CD4-positive, alpha-beta memory T cell (primary cell): ENCODE data around the gene COL4A1. TPM values are rescaled to one million over a fixed set of nuclear protein-coding genes. Genes with fewer than 3 reads are reported as not detected.
"Not testable (repeated sequence)": the region's sequence is repeated elsewhere in the genome, so short reads cannot be mapped to it uniquely, and the experiment has no call there.

Source experiments
- CTCF ChIA-PET: fragments of 350-600 bp; sonication (Branson Sonifier 250); formaldehyde crosslinking; loops from one replicate; lab custom pipeline; 2021; ENCODE audit warnings: inconsistent platforms; ENCODE audit not compliant: partially characterized antibody; lab: Charles Lee
- POLR2A ChIA-PET: fragments of 350-600 bp; sonication (Branson Sonifier 250); formaldehyde crosslinking; loops from one replicate; lab custom pipeline; 2021; ENCODE audit not compliant: partially characterized antibody; lab: Charles Lee
- DNase-seq, 5 donors: peaks; one replicate each; pipeline versions ENCODE4 v3.0.0 to v3.0.0-alpha.2; 2020 to 2022; ENCODE audit warnings: mixed read lengths in 1 of 5
- H3K27ac ChIP-seq: one replicate; pipeline ENCODE4 v1.7.0; 2013; ENCODE audit warnings: low read depth, low read length
- H3K27me3 ChIP-seq: 2 replicates; pipeline ENCODE4 v1.7.0; 2013; ENCODE audit warnings: mild to moderate bottlenecking, low read length, moderate library complexity; ENCODE audit not compliant: insufficient read depth
- H3K36me3 ChIP-seq: 2 replicates; pipeline ENCODE4 v1.7.0; 2013; ENCODE audit warnings: mild to moderate bottlenecking, low read length, moderate library complexity; ENCODE audit not compliant: insufficient read depth
- H3K4me1 ChIP-seq: 2 replicates; pipeline ENCODE4 v1.7.0; 2013; ENCODE audit warnings: mild to moderate bottlenecking, low read length, moderate library complexity; ENCODE audit not compliant: insufficient read depth
- H3K4me3 ChIP-seq, 2 donors: one replicate each; pipeline ENCODE4 v1.7.0; 2013; ENCODE audit warnings: low read length in 2 of 2, mild to moderate bottlenecking in 1 of 2
- H3K9me3 ChIP-seq, 2 donors: one replicate each; pipeline ENCODE4 v1.7.0; 2013; ENCODE audit warnings: low read length in 2 of 2, control low read depth in 1 of 2; ENCODE audit not compliant: control insufficient read depth in 1 of 2
- H3K27ac Mint-ChIP-seq, 7 donors: one replicate each; pipeline ENCODE4 v1.8.0; 2020 to 2021; ENCODE audit warnings: mixed read lengths in 7 of 7, mild to moderate bottlenecking in 6 of 7, inconsistent platforms in 3 of 7, moderate library complexity in 3 of 7
- H3K27me3 Mint-ChIP-seq, 2 donors: one replicate each; pipeline ENCODE4 v1.8.0; 2020 to 2021; ENCODE audit warnings: mixed read lengths in 2 of 2
- H3K36me3 Mint-ChIP-seq, 2 donors: one replicate each; pipeline ENCODE4 v1.8.0; 2020 to 2021; ENCODE audit warnings: mixed read lengths in 2 of 2, inconsistent platforms in 1 of 2, mild to moderate bottlenecking in 1 of 2
- H3K4me1 Mint-ChIP-seq, 4 donors: one replicate each; pipeline ENCODE4 v1.8.0; 2020 to 2021; ENCODE audit warnings: mixed read lengths in 4 of 4, mild to moderate bottlenecking in 1 of 4
- H3K4me3 Mint-ChIP-seq, 8 donors: one replicate each; pipeline ENCODE4 v1.8.0; 2020 to 2021; ENCODE audit warnings: mixed read lengths in 8 of 8, mild to moderate bottlenecking in 7 of 8, moderate library complexity in 6 of 8, inconsistent platforms in 3 of 8
- H3K9me3 Mint-ChIP-seq, 8 donors: one replicate each; pipeline ENCODE4 v1.8.0; 2020 to 2021; ENCODE audit warnings: mixed read lengths in 8 of 8, mild to moderate bottlenecking in 5 of 8, inconsistent platforms in 3 of 8, moderate library complexity in 1 of 8
- intact Hi-C: fragments of 100-400 bp; cut with micrococcal nuclease; formaldehyde crosslinking; loops from one replicate; pipeline ENCODE4 v1.15.1; 2023
- polyA plus RNA-seq, 2 donors: library from polyadenylated mRNA; unstranded; fragments of 300-500 nt; fragmentation: Illumina TruSeq; gene quantifications; one replicate each; pipeline ENCODE4 v1.2.3, GENCODE V29; 2021
- total RNA-seq, 2 experiments: library from RNA; stranded (reverse); gene quantifications; one replicate each; pipeline ENCODE4 v1.2.3, GENCODE V29; 2021

The COL4A1 gene
- total and polyA plus RNA-seq, 4 experiments from 2014 or later: not detected

DNA sequence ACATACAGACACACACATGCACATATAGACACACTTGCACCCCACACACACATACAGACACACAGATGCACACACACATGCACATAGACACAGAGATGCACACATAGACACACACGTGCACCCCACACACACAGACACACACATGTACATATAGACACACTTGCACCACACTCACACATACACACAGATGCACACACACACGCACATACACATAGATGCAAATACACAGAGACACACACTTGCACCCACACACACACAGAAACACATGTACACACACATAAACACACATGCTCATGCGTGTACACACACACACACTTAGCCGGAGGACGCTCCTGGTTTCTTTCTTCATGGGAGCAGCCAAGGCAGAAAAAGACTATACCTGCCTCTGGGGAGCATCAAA lies 10.1 kb upstream of the COL4A1 start:
- Histone ChIP-seq H3K27me3 (no peaks in the 10 kb centered on the region), H3K9me3 (no peaks in the 10 kb centered on the region), H3K36me3 (no peaks in the 10 kb centered on the region), H3K4me1 (no peaks in the 10 kb centered on the region), H3K27ac (no peak overlapping the region), H3K4me3 (no peak overlapping the region)
- Mint-ChIP-seq H3K4me3 (no peak overlapping the region), H3K4me1 (peaks cover 0 to 5% (median 4%) of the 10 kb centered on the region in 4 donors), H3K27ac (no peak overlapping the region), H3K27me3 (peaks cover 16 to 27% of the 10 kb centered on the region in 2 donors), H3K9me3 (peaks cover 0 to 2% (median 0%) of the 10 kb centered on the region in 8 donors), H3K36me3 (no peaks in the 10 kb centered on the region)
- ChIA-PET CTCF (no interaction called here), POLR2A (no interaction called here)
- intact Hi-C loops: no loop called here
- DNase-seq: no peak

DNA sequence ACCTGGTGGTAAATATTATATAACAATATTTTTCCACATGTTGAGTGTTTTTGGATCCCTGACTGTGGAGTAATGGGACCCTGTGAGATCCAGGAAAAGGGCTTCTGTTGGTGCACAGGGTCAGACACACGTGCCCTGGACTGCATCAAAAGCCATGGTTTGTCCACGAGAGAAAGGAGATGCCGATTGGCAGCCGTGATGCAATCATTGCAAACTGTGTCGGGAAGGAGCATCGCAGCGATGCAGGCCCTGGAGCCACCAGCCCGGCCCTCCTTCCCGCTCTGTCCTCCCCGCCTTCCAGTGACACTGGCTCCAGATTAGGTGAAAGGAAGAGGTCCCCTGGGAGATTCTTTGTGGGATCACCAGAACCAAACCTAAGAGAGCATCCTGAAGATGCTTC lies 9.2 kb upstream of the COL4A1 start:
- Histone ChIP-seq H3K4me3 (no peak overlapping the region), H3K27me3 (no peaks in the 10 kb centered on the region), H3K27ac (no peak overlapping the region), H3K4me1 (no peaks in the 10 kb centered on the region), H3K9me3 (no peaks in the 10 kb centered on the region), H3K36me3 (no peaks in the 10 kb centered on the region)
- Mint-ChIP-seq H3K36me3 (no peaks in the 10 kb centered on the region), H3K4me3 (no peak overlapping the region), H3K27ac (no peak overlapping the region), H3K9me3 (peaks cover 0 to 2% (median 0%) of the 10 kb centered on the region in 8 donors), H3K27me3 (peaks cover 16 to 21% of the 10 kb centered on the region in 2 donors), H3K4me1 (peaks cover 0 to 5% (median 4%) of the 10 kb centered on the region in 4 donors)
- intact Hi-C loops: no loop called here
- POLR2A ChIA-PET: no interaction called here
- CTCF ChIA-PET: no interaction called here
- DNase-seq: no peak

DNA sequence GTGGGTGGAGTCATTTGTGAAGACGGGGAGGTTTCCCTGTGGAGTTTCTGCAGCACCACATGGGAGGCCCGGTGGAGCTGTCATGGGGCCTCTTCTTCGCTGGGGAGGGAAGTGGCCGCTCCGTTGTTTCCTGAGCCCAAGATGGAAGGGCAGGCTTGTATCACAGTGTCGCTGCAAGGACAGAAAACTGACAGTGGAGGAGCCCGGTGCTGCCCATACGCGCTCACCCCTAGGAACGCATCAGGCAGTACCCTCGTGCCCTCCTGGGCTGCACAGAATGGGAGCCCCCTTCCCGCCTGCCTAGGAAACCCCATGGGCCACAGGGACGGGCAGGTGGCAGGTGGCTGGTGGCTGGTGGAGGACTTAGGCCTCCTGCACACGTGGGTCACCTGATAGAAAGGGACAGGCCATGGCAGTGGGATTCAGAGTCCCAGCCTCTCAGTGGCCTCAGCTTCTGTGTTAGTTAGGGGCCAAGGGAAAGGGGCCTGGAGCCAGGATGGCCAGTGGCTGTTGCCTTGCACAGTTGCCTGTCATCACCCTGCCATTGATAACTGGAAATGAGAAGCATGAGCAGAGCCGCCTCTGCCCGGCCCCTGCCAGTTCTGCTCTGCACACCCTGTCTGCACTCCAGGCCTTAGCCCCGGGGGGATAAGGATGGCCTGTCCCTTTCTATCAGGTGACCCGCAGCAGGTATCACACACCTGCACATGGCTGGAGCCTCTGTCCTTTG lies 7.7 kb upstream of the COL4A1 start:
- CTCF ChIA-PET: no interaction called here
- Mint-ChIP-seq H3K36me3 (no peaks in the 10 kb centered on the region), H3K27ac (no peak overlapping the region), H3K4me1 (peaks cover 0 to 2% (median 2%) of the 10 kb centered on the region in 4 donors), H3K9me3 (peaks cover 0 to 2% (median 0%) of the 10 kb centered on the region in 8 donors), H3K4me3 (no peak overlapping the region), H3K27me3 (peaks cover 22 to 28% of the 10 kb centered on the region in 2 donors)
- no peak overlapping the region for H3K4me3 ChIP-seq
- H3K9me3 ChIP-seq: no peaks in the 10 kb centered on the region
- H3K27ac ChIP-seq: no peak overlapping the region
- no peak for DNase-seq
- H3K4me1 ChIP-seq: no peaks in the 10 kb centered on the region
- intact Hi-C loops: no loop called here
- POLR2A ChIA-PET: no interaction called here
- no peaks in the 10 kb centered on the region for H3K27me3 ChIP-seq
- no peaks in the 10 kb centered on the region for H3K36me3 ChIP-seq

DNA sequence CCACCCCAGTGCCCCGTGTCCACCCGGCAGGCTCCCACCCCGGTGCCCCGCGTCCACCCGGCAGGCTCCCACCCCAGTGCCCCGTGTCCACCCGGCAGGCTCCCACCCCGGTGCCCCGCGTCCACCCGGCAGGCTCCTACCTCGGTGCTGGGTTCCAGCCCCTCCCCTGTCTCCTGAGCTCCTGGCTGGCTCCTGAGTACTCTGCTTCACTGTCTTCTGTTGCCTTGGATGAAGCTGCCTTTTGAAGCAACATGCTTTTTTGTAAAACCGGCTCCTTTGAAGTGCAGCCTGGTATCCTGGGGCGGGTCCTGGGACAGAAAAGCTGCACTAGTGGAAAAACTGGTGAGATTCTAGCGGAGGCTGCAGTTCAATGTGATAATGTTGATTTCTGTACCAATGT lies 6.8 kb upstream of the COL4A1 start:
- H3K4me3 Mint-ChIP-seq, H3K4me1 Mint-ChIP-seq, H3K27me3 ChIP-seq, H3K36me3 Mint-ChIP-seq, H3K27ac Mint-ChIP-seq, DNase-seq, H3K4me1 ChIP-seq, H3K36me3 ChIP-seq, H3K27ac ChIP-seq, H3K4me3 ChIP-seq, CTCF ChIA-PET, intact Hi-C loops, H3K9me3 Mint-ChIP-seq, POLR2A ChIA-PET, H3K9me3 ChIP-seq: not testable (repeated sequence)
- H3K27me3 Mint-ChIP-seq: peaks cover 23 to 31% of the 10 kb centered on the region in 2 donors

DNA sequence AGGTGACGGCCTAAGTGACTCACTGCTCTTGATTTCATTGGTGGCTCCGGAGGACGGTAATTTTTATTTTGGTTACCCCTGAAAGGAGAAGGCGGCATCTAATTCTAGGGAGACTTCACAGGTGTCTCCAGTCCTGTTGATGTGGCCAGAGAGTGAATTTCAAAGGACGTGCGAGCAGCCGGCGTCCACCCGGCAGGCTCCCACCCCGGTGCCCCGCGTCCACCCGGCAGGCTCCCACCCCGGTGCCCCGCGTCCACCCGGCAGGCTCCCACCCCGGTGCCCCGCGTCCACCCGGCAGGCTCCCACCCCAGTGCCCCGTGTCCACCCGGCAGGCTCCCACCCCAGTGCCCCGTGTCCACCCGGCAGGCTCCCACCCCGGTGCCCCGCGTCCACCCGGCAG lies 6.3 kb upstream of the COL4A1 start:
- H3K36me3 Mint-ChIP-seq, DNase-seq, H3K4me1 Mint-ChIP-seq, H3K9me3 Mint-ChIP-seq, CTCF ChIA-PET, H3K36me3 ChIP-seq, intact Hi-C loops, H3K9me3 ChIP-seq, H3K27ac ChIP-seq, H3K4me3 Mint-ChIP-seq, H3K4me3 ChIP-seq, POLR2A ChIA-PET, H3K27ac Mint-ChIP-seq, H3K4me1 ChIP-seq, H3K27me3 ChIP-seq: not testable (repeated sequence)
- peaks cover 28 to 34% of the 10 kb centered on the region in 2 donors for H3K27me3 Mint-ChIP-seq

DNA sequence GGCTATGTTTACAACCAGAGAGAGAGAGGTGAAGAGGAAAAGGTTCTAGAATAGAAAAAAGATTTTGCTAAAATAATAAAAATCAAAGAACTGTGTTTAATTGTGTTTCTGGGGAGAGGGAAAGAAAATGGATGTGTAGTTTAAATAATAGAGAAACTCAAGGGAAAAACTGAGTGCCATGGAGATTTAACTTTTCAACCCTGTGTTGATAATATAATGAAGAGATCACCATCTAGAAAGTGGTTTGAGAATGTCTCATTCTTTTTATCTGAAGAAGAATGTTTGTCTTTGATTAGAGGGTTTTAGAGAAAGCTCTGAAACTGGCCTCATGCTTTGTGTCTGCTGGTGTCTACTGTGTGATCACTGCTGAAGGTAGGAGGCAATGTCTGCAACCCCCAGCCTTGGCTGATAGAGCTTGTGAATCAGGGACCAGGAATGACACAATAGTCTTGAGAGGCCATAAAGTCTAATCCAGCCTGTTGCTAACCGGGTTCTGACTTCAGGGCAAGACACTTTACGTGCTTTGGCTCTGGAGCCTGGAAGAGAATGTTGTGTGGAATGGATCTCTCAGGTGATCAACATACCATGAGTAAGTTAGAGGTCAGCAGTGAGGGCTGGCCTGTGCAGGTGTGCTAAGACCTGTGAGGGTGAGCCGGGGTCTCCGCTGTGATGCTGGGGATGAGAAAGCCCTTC lies 5.5 kb upstream of the COL4A1 start:
- peaks cover 0 to 6% (median 2%) of the 10 kb centered on the region in 4 donors for H3K4me1 Mint-ChIP-seq
- H3K4me3 Mint-ChIP-seq: no peak overlapping the region
- no peak overlapping the region for H3K27ac ChIP-seq
- peaks cover 4% of the 10 kb centered on the region for H3K27me3 ChIP-seq
- no peak overlapping the region for H3K27ac Mint-ChIP-seq
- no peaks in the 10 kb centered on the region for H3K9me3 ChIP-seq
- no peak overlapping the region for H3K4me3 ChIP-seq
- ChIA-PET CTCF (no interaction called here), POLR2A (no interaction called here)
- no peaks in the 10 kb centered on the region for H3K36me3 ChIP-seq
- peaks cover 33 to 37% of the 10 kb centered on the region in 2 donors for H3K27me3 Mint-ChIP-seq
- DNase-seq: no peak
- H3K9me3 Mint-ChIP-seq: peaks cover 0 to 2% (median 0%) of the 10 kb centered on the region in 8 donors
- intact Hi-C loops: no loop called here
- H3K4me1 ChIP-seq: no peaks in the 10 kb centered on the region
- no peaks in the 10 kb centered on the region for H3K36me3 Mint-ChIP-seq

DNA sequence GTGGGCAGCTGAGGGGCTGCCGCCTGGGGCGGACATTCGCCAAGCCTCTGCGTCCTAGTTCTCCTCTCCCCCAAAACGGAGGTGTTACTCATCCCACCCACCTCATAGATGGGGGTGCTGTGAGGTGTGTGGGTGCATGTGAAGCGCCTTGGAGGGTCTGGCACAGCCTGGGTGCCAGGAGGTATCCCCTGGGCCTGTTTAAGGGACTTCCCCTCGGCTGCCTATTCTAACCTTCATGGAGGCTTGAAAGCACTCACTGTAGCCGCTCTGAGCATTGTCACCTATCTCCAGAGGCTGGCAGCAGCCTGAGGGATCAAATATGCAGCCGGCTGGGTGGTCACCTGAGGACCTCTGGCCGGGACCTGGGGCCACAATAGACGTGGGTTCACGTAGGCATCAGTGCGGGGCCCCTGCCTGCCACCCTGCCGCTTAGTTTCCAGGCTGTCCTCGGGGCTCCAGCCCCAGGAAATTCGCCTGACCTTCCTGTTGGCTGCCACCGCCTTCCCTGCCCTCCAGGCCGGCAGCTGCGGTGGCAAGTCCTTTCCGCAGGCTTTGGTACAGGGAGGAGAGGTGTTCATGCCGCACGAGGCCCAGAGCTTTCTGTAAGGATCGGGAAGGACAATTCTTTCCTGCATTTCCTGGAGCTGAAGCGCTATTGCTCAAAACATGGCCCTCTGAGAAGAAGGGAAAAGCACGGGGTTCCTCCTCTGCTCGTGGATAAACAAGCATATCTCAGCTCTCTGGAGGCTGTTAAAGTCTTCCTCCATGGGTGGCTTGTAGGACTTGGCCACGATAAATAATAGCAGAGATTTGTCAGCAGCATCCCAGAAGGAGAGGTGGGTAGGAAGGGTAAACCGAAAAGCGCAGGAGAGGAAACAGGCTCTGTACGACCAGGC lies 4.7 kb upstream of the COL4A1 start:
- Histone ChIP-seq H3K27me3 (peaks cover 4% of the 10 kb centered on the region), H3K4me1 (no peaks in the 10 kb centered on the region), H3K27ac (no peak overlapping the region), H3K9me3 (no peaks in the 10 kb centered on the region), H3K4me3 (no peak overlapping the region), H3K36me3 (no peaks in the 10 kb centered on the region)
- no peak for DNase-seq
- Mint-ChIP-seq H3K4me1 (peaks cover 0 to 6% (median 2%) of the 10 kb centered on the region in 4 donors), H3K4me3 (no peak overlapping the region), H3K9me3 (peaks cover 0 to 2% (median 0%) of the 10 kb centered on the region in 8 donors), H3K27me3 (peaks cover 33 to 37% of the 10 kb centered on the region in 2 donors), H3K27ac (no peak overlapping the region), H3K36me3 (no peaks in the 10 kb centered on the region)
- POLR2A ChIA-PET: no interaction called here
- intact Hi-C loops: no loop called here
- CTCF ChIA-PET: no interaction called here
